ENCODE results near the gene RRP15.

DNA sequence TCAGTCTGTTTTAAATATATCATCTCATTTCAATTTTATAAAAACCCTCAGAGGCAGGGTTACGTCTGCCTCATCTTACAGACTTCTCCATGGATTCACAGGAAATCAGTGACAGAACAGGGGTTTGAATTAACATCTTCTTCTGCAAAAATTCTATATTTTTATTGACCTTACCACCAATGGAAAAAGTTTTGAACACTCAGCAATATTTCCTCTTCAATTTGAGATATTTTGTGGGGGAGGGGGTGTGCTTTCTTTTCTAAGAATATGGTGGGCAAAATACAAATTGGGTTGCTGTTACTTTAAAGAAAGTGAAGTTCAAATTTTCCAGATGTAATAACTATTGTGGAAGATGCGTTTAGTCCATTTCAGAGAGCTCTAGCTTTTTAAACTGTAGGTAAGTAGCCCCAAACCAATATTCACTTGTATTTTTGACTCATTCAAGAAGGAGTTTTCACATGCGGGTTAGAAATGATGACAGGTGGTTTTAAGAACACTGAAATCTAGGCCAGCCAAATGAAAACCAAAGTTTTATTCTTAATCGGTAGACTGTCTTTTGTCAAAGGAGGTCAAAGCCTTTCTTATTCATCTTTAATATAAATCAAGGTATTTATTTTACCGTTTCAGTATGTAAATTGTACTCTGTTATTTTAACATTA, 77.5 kb downstream of the RRP15 start:
- TF ChIP-seq, protein P1, sequence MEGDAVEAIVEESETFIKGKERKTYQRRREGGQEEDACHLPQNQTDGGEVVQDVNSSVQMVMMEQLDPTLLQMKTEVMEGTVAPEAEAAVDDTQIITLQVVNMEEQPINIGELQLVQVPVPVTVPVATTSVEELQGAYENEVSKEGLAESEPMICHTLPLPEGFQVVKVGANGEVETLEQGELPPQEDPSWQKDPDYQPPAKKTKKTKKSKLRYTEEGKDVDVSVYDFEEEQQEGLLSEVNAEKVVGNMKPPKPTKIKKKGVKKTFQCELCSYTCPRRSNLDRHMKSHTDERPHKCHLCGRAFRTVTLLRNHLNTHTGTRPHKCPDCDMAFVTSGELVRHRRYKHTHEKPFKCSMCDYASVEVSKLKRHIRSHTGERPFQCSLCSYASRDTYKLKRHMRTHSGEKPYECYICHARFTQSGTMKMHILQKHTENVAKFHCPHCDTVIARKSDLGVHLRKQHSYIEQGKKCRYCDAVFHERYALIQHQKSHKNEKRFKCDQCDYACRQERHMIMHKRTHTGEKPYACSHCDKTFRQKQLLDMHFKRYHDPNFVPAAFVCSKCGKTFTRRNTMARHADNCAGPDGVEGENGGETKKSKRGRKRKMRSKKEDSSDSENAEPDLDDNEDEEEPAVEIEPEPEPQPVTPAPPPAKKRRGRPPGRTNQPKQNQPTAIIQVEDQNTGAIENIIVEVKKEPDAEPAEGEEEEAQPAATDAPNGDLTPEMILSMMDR (IDR thresholded peaks at IDR 0.05), result no peak
- TF ChIP-seq POLR2AphosphoS5 (IDR thresholded peaks at IDR 0.05; ENCODE audit: low read depth, low read length), result no peak

Data from Panc1 (cell line).